Stimulated activated CD4-positive, alpha-beta T cell treated with anti-CD3 and anti-CD28 coated beads, Interleukin-1b, Interleukin-23, amount 100 ng/mL, for 4 hours (primary cell): ENCODE results near the gene TSPAN4.

Experiments
- DNase-seq, 2 donors: peaks; one replicate each; pipeline ENCODE4 v3.0.0-alpha.2; 2020; ENCODE audit warnings: low read depth in 2 of 2

The TSPAN4 gene

GRCh38 chr11:804599-804964 lies 38.1 kb upstream of the TSPAN4 start:
- DNase-seq: no peak

- no peak for DNase-seq
These were observed 34.0 kb upstream of the TSPAN4 start for GRCh38 chr11:808427-809286.

GRCh38 chr11:809287-810039 lies 33.2 kb upstream of the TSPAN4 start, which contains the start of gene RPLP2:
RPLP2 (plus strand) TSS chr11:809967; CDS start chr11:810235, 268 bp downstream.
- DNase-seq: peak; percentile 94

GRCh38 chr11:810040-810567 lies 32.5 kb upstream of the TSPAN4 start:
- DNase-seq: no peak

- no peak for DNase-seq
These were observed 31.0 kb upstream of the TSPAN4 start for GRCh38 chr11:811446-812245.

GRCh38 chr11:812390-812789 lies 30.3 kb upstream of the TSPAN4 start:
- no peak for DNase-seq

- no peak for DNase-seq
These were observed 29.6 kb upstream of the TSPAN4 start for GRCh38 chr11:813072-813455.

GRCh38 chr11:813456-814096 lies 29.1 kb upstream of the TSPAN4 start:
- DNase-seq: no peak

GRCh38 chr11:815675-816432 lies 26.8 kb upstream of the TSPAN4 start:
- no peak for DNase-seq

GRCh38 chr11:816433-816779 lies 26.2 kb upstream of the TSPAN4 start:
- no peak for DNase-seq

- DNase-seq: no peak
These were observed 24.1 kb upstream of the TSPAN4 start, which contains the start of gene PNPLA2 for GRCh38 chr11:818396-819128. PNPLA2 (plus strand) TSS chr11:818914; CDS start chr11:819719, 805 bp downstream.

GRCh38 chr11:819129-819931 lies 23.3 kb upstream of the TSPAN4 start:
- peak; percentile 91 to 94 for DNase-seq

- peak; percentile 78 to 86 for DNase-seq
These were observed 22.6 kb upstream of the TSPAN4 start for GRCh38 chr11:819943-820649.

GRCh38 chr11:820655-821511 lies 21.8 kb upstream of the TSPAN4 start:
- DNase-seq: no peak

GRCh38 chr11:821512-822371 lies 20.9 kb upstream of the TSPAN4 start:
- no peak for DNase-seq
